K562 (cell line): ENCODE results near the gene SCUBE1. TPM values are rescaled to one million over a fixed set of nuclear protein-coding genes. Genes with fewer than 3 reads are reported as not detected.

ENCODE experiments used
- ATAC-seq: fragments of 200-7000 bp; cut with Tn5 transposase; 3 replicates; pipeline ENCODE4 v1.9.1; 2020; ENCODE audit warnings: moderate library complexity
- BruUV-seq: library from RNA; stranded (reverse); fragments of 400-500 nt; replicated peaks from 2 replicates; lab custom pipeline; 2021; lab: Mats Ljungman, UMichigan
- CTCF ChIA-PET: fragments of 300-600 bp; formaldehyde crosslinking; extraction: SDS; loops from one replicate; lab custom pipeline; 2021; ENCODE audit warnings: low intra/inter-chr PET ratio; lab: Yijun Ruan, JAX
- POLR2A ChIA-PET: fragments of 300-600, 350-650 bp; sonication (Branson Sonifier 250); formaldehyde crosslinking; extraction: SDS; loops from one replicate; lab custom pipeline; 2021; ENCODE audit warnings: antibody characterized with exemption, inconsistent platforms; lab: Yijun Ruan, JAX
- DNase-seq, 4 experiments: peaks; one replicate each; pipeline versions ENCODE4 v3.0.0 to v3.0.0-alpha.2; 2011 to 2018; ENCODE audit warnings: low spot score in 3 of 4, mixed read lengths in 3 of 4; ENCODE audit errors: extremely low read depth in 1 of 4
- FAIRE-seq: peaks from 2 replicates; lab custom pipeline; 2011; peaks lifted over from hg19 to GRCh38; lab: Jason Lieb, UNC
- H2AFZ ChIP-seq: 2 replicates; pipeline ENCODE4 v1.6.0; 2011; ENCODE audit warnings: low read depth, low read length, control low read depth, inconsistent platforms
- H3K27ac ChIP-seq: fragments of 200-600 bp; 3 replicates; pipeline ENCODE4 v1.8.0; 2011; ENCODE audit warnings: low read depth, mild to moderate bottlenecking, control low read depth, inconsistent platforms, low read length, moderate library complexity, mixed read lengths; ENCODE audit errors: extremely low read depth
- H3K27me3 ChIP-seq, 2 experiments: fragments of 300-600 bp in 1 of 2; 2 replicates in 1 of 2; 3 replicates in 1 of 2; pipeline versions ENCODE4 v1.6.0 to v1.8.0; 2011; ENCODE audit warnings: inconsistent platforms in 2 of 2, low read length in 2 of 2, mild to moderate bottlenecking in 1 of 2, mixed read lengths in 1 of 2, moderate library complexity in 1 of 2; ENCODE audit not compliant: control insufficient read depth in 2 of 2, insufficient read depth in 2 of 2
- H3K36me3 ChIP-seq: fragments of 300-600 bp; 3 replicates; pipeline ENCODE4 v1.8.0; 2011; ENCODE audit warnings: mild to moderate bottlenecking, low read length, inconsistent platforms; ENCODE audit not compliant: control insufficient read depth, insufficient read depth
- H3K4me1 ChIP-seq, 2 experiments: fragments of 200-600 bp in 1 of 2; replicated peaks in 1 of 2; 2 replicates in 1 of 2; 3 replicates in 1 of 2; pipeline versions ENCODE4 v1.5.1 to v1.8.0; 2011; ENCODE audit warnings: inconsistent platforms in 2 of 2, low read length in 2 of 2, mild to moderate bottlenecking in 1 of 2, mixed read lengths in 1 of 2, moderate library complexity in 1 of 2; ENCODE audit not compliant: control insufficient read depth in 2 of 2, insufficient read depth in 2 of 2
- H3K4me2 ChIP-seq: 2 replicates; pipeline ENCODE4 v1.6.1; 2011; ENCODE audit warnings: low read length, control low read depth, inconsistent platforms, mixed read lengths; ENCODE audit not compliant: insufficient read depth
- H3K4me3 ChIP-seq: fragments of 200-600 bp; sonication (generic), shearing (Covaris generic); 2 replicates; pipeline ENCODE4 v1.5.1; 2016; ENCODE audit warnings: control low read depth, inconsistent platforms
- H3K79me2 ChIP-seq: fragments of 200-600 bp; 3 replicates; pipeline ENCODE4 v1.8.0; 2011; ENCODE audit warnings: low read length, inconsistent platforms; ENCODE audit not compliant: control insufficient read depth, insufficient read depth
- H3K9ac ChIP-seq, 2 experiments: 2 replicates each; pipeline versions ENCODE4 v1.6.0 to v1.6.1; 2011; ENCODE audit warnings: low read depth in 2 of 2, low read length in 2 of 2, control low read depth in 1 of 2, inconsistent platforms in 1 of 2, mild to moderate bottlenecking in 1 of 2, mixed read lengths in 1 of 2; ENCODE audit not compliant: insufficient read depth in 1 of 2
- H3K9me1 ChIP-seq: one replicate; pipeline ENCODE4 v1.6.0; 2011; ENCODE audit warnings: inconsistent platforms, mild to moderate bottlenecking, low read length, moderate library complexity; ENCODE audit not compliant: control insufficient read depth, insufficient read depth
- H3K9me3 ChIP-seq: replicated peaks from 2 replicates; pipeline ENCODE4 v1.5.1; 2011; ENCODE audit warnings: low read depth, low read length, inconsistent platforms; ENCODE audit not compliant: control insufficient read depth, insufficient read depth
- H4K20me1 ChIP-seq: replicated peaks from 2 replicates; pipeline ENCODE4 v1.6.1; 2011; ENCODE audit warnings: low read length, inconsistent platforms, mixed read lengths; ENCODE audit not compliant: control insufficient read depth, insufficient read depth
- CCAR2 ChIP-seq: fragments of 200-400 bp; formaldehyde crosslinking; IDR thresholded peaks from 2 replicates; pipeline ENCODE4 v1.6.1; 2017; ENCODE audit warnings: mild to moderate bottlenecking, low read depth, low read length
- GTF2F1 ChIP-seq: IDR thresholded peaks from 2 replicates; pipeline ENCODE4 v1.6.1; 2011; ENCODE audit warnings: low read depth, low read length, improper control_type of control experiment
- NFIC ChIP-seq: fragments of 450-650 bp; IDR thresholded peaks from 2 replicates; pipeline ENCODE4 v1.6.1; 2017; ENCODE audit warnings: mild to moderate bottlenecking, inconsistent platforms
- NR3C1 ChIP-seq: sonication (generic); formaldehyde crosslinking; IDR thresholded peaks from 2 replicates; pipeline ENCODE4 v1.8.1; 2022; ENCODE audit warnings: missing genetic modification reagents
- SNIP1 ChIP-seq: fragments of 450-650 bp; IDR thresholded peaks from 2 replicates; pipeline ENCODE4 v1.7.1; 2017; ENCODE audit warnings: low read depth, mild to moderate bottlenecking
- TRIM24 ChIP-seq, 2 experiments: fragments of 450-650 bp; IDR thresholded peaks; 2 replicates each; pipeline ENCODE4 v1.6.1; 2016
- WGBS: fragments of 100-300 bp; shearing (Covaris generic); methylation state at CpG from one replicate; pipeline ENCODE4 v1.1.6; 2016; ENCODE audit warnings: low coverage, mixed read lengths; ENCODE audit not compliant: insufficient coverage; ENCODE audit errors: missing lambda C conversion rate; 5-methylcytosine and 5-hydroxymethylcytosine counted together
- in situ Hi-C: fragments of 300-500 bp; cut with MboI; formaldehyde crosslinking; loops from 4 replicates; pipeline ENCODE4 v1.15.0; 2018; ENCODE audit warnings: inconsistent platforms, mixed read lengths
- intact Hi-C: fragments of 100-400 bp; cut with micrococcal nuclease; formaldehyde crosslinking; loops from 2 replicates; pipeline ENCODE4 v1.14.2; 2022
- polyA plus RNA-seq, 8 experiments: library from polyadenylated mRNA; depleted of rRNA in 4 of 8; stranded (reverse) in 5 of 8; unstranded in 3 of 8; fragments of >200 nt; fragmentation: Nextera tagmentation in 2 of 8; fragmentation: Illumina TruSeq in 1 of 8; extraction: Ambion mirVana in 2 of 8; extraction: Trizol in 1 of 8; gene quantifications; 2 replicates each; pipeline versions ENCODE4 v1.2.1 to v1.2.3, GENCODE V29; 2011 to 2014; ENCODE audit warnings: inconsistent platforms in 1 of 8, missing spikeins in 1 of 8
- total RNA-seq, 7 experiments: library from RNA; depleted of rRNA in 6 of 7; stranded (reverse); fragments of >200 nt in 6 of 7; fragmentation: Illumina TruSeq in 2 of 7; extraction: Trizol in 2 of 7; gene quantifications; 2 replicates each; pipeline versions ENCODE4 v1.2.1 to v1.2.3, GENCODE V29; 2011 to 2021; ENCODE audit warnings: low replicate concordance in 1 of 7
- TF ChIP-seq, protein P1 (sequence below): fragments of 450-650 bp; IDR thresholded peaks from 2 replicates; pipeline ENCODE4 v1.6.1; 2016
- TF ChIP-seq, protein P2 (sequence below): fragments of 450-650 bp; IDR thresholded peaks from 2 replicates; pipeline ENCODE4 v1.6.1; 2016; ENCODE audit warnings: borderline replicate concordance
- TF ChIP-seq, protein P3 (sequence below): sonication (generic); formaldehyde crosslinking; IDR thresholded peaks from 2 replicates; pipeline ENCODE4 v1.5.0; 2020; ENCODE audit warnings: missing genetic modification reagents
- TF ChIP-seq, protein P4 (sequence below): fragments of 250-450 bp; sonication (Bioruptor Pico); IDR thresholded peaks from 2 replicates; pipeline ENCODE4 v1.5.0; 2020; ENCODE audit warnings: mild to moderate bottlenecking
- TF ChIP-seq, protein P5 (sequence below): fragments of 450-650 bp; formaldehyde crosslinking; IDR thresholded peaks from 2 replicates; pipeline ENCODE4 v1.4.0; 2022; ENCODE audit warnings: mild to moderate bottlenecking, moderate library complexity
- TF ChIP-seq, protein P6 (sequence below): sonication (generic); formaldehyde crosslinking; IDR thresholded peaks from 2 replicates; pipeline ENCODE4 v1.8.0; 2022; ENCODE audit warnings: mild to moderate bottlenecking, low read depth, missing genetic modification reagents

SCUBE1 gene
- total and polyA plus RNA-seq, 9 of the 15 experiments (the other 6 are each of a cell fraction or from before 2014, with no cell fraction given) = 0.03 to 0.47 (median 0.29) TPM; not detected in 6

DNA sequence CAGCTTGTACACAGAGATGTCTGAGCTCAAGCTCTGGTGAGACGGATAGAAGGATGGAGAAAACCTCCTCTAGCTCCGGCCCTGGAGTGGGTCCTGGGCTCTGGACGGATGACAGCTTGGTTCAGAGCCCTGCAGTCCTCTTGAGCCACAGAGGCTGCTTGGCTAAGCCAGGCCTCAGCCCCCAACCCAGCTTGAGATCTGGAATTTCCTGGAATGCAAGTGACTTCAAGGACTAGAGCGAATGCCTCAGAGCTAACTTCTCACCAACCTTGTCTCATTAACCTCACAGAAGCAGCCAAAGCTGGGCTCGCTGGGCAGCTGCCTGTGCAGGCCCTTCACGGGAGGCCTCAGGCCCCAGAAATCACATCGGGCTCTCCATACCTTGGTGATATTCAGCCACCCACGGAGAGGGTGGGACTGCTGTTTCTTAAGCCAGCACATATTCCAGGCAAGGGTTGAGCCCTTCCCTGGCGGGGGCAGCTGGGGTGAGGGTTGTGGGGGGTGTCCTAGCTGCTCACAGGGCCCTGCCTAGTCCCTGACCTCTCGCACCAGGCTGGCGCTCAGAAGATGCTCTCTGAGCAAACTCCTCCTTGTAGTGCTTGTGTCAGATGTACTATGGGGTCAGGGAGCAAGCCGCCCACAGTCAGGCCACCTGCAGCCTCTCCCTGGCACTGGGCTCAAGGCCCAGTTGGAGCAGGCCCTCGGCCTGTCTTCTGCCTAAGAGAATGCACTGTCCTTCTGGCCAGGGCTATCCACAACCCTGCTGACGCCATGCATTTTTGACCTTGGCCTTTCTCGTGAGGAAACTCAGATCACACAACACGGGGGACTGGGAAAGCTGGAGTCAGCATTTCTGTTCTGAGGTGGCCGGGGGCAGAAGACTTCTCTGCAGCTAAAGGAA is 82.6 kb downstream of the SCUBE1 start:
- no peak for ATAC-seq
- CTCF ChIA-PET = no interaction called here
- Histone ChIP-seq H3K4me3 (no peak overlapping the region), H3K36me3 (no peaks in the 10 kb centered on the region), H3K9me3 (no peaks in the 10 kb centered on the region), H3K27me3 (peaks cover 14 to 57% of the 10 kb centered on the region in 2 experiments), H4K20me1 (peaks cover 34% of the 10 kb centered on the region), H3K4me1 (peaks cover 18 to 25% of the 10 kb centered on the region in 2 experiments), H3K9me1 (no peaks in the 10 kb centered on the region), H3K79me2 (no peaks in the 10 kb centered on the region), H3K27ac (no peak overlapping the region), H3K9ac (no peak overlapping the region), H2AFZ (no peak overlapping the region), H3K4me2 (no peak overlapping the region)
- BruUV-seq = no TSS peak
- in situ Hi-C loops (no loop called here), intact Hi-C loops (no loop called here)
- FAIRE-seq = no peak
- 11% methylated on average over 13 of the region's 17 CpGs for WGBS
- POLR2A ChIA-PET = interaction anchor here (0.6 kb wide), 1 partner anchor 12 kb away, joined by 3 read pairs; no protein-coding TSS in a partner anchor
- no peak for DNase-seq
- TF ChIP-seq, protein P1, sequence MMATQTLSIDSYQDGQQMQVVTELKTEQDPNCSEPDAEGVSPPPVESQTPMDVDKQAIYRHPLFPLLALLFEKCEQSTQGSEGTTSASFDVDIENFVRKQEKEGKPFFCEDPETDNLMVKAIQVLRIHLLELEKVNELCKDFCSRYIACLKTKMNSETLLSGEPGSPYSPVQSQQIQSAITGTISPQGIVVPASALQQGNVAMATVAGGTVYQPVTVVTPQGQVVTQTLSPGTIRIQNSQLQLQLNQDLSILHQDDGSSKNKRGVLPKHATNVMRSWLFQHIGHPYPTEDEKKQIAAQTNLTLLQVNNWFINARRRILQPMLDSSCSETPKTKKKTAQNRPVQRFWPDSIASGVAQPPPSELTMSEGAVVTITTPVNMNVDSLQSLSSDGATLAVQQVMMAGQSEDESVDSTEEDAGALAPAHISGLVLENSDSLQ = no peak
- no peak for TF ChIP-seq CCAR2
- TF ChIP-seq NR3C1 (CRISPR knock-in tag) = no peak
- TF ChIP-seq, protein P2, sequence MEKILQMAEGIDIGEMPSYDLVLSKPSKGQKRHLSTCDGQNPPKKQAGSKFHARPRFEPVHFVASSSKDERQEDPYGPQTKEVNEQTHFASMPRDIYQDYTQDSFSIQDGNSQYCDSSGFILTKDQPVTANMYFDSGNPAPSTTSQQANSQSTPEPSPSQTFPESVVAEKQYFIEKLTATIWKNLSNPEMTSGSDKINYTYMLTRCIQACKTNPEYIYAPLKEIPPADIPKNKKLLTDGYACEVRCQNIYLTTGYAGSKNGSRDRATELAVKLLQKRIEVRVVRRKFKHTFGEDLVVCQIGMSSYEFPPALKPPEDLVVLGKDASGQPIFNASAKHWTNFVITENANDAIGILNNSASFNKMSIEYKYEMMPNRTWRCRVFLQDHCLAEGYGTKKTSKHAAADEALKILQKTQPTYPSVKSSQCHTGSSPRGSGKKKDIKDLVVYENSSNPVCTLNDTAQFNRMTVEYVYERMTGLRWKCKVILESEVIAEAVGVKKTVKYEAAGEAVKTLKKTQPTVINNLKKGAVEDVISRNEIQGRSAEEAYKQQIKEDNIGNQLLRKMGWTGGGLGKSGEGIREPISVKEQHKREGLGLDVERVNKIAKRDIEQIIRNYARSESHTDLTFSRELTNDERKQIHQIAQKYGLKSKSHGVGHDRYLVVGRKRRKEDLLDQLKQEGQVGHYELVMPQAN = no peak
- TF ChIP-seq NFIC = no peak
- TF ChIP-seq, protein P3, sequence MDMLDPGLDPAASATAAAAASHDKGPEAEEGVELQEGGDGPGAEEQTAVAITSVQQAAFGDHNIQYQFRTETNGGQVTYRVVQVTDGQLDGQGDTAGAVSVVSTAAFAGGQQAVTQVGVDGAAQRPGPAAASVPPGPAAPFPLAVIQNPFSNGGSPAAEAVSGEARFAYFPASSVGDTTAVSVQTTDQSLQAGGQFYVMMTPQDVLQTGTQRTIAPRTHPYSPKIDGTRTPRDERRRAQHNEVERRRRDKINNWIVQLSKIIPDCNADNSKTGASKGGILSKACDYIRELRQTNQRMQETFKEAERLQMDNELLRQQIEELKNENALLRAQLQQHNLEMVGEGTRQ (CRISPR knock-in tag) = no peak
- TF ChIP-seq, protein P4, sequence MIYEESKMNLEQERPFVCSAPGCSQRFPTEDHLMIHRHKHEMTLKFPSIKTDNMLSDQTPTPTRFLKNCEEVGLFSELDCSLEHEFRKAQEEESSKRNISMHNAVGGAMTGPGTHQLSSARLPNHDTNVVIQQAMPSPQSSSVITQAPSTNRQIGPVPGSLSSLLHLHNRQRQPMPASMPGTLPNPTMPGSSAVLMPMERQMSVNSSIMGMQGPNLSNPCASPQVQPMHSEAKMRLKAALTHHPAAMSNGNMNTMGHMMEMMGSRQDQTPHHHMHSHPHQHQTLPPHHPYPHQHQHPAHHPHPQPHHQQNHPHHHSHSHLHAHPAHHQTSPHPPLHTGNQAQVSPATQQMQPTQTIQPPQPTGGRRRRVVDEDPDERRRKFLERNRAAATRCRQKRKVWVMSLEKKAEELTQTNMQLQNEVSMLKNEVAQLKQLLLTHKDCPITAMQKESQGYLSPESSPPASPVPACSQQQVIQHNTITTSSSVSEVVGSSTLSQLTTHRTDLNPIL = no peak
- TF ChIP-seq GTF2F1 = no peak
- no peak for TF ChIP-seq TRIM24 (IDR thresholded peaks at IDR 0.05)
- TF ChIP-seq SNIP1 = no peak
- TF ChIP-seq, protein P5, sequence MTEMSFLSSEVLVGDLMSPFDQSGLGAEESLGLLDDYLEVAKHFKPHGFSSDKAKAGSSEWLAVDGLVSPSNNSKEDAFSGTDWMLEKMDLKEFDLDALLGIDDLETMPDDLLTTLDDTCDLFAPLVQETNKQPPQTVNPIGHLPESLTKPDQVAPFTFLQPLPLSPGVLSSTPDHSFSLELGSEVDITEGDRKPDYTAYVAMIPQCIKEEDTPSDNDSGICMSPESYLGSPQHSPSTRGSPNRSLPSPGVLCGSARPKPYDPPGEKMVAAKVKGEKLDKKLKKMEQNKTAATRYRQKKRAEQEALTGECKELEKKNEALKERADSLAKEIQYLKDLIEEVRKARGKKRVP (CRISPR knock-in tag) = no peak
- TF ChIP-seq, protein P6, sequence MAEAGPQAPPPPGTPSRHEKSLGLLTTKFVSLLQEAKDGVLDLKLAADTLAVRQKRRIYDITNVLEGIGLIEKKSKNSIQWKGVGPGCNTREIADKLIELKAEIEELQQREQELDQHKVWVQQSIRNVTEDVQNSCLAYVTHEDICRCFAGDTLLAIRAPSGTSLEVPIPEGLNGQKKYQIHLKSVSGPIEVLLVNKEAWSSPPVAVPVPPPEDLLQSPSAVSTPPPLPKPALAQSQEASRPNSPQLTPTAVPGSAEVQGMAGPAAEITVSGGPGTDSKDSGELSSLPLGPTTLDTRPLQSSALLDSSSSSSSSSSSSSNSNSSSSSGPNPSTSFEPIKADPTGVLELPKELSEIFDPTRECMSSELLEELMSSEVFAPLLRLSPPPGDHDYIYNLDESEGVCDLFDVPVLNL (CRISPR knock-in tag) = no peak
